MM.1S (cell line): ENCODE data around the gene SEZ6L.

ENCODE experiments used
- CTCF ChIP-seq: fragments of 300-600 bp; sonication (generic); IDR thresholded peaks from 2 replicates; pipeline ENCODE4 v1.5.1; 2016; ENCODE audit warnings: antibody characterized with exemption, low read length, mixed read lengths
- EZH2 ChIP-seq: fragments of 300-600 bp; sonication (generic); optimal IDR thresholded peaks from 2 replicates; pipeline ENCODE3; 2017; ENCODE audit warnings: low read depth, mild to moderate bottlenecking, antibody characterized with exemption, low read length, mixed read lengths
- EZH2phosphoT487 ChIP-seq: fragments of 300-600 bp; sonication (generic); IDR thresholded peaks from 2 replicates; pipeline ENCODE4 v1.6.1; 2018; ENCODE audit warnings: antibody characterized with exemption, low read length

GRCh38 chr22:26273011-26273675 lies 103.9 kb downstream of the SEZ6L start:
- TF ChIP-seq CTCF (no peak), EZH2 (no peak), EZH2phosphoT487 (no peak)
